ENCODE data around the gene OXSM.
A peak's percentile ranks its signal among the peaks of the same experiment; 100 is the strongest.

Gene OXSM

DNA sequence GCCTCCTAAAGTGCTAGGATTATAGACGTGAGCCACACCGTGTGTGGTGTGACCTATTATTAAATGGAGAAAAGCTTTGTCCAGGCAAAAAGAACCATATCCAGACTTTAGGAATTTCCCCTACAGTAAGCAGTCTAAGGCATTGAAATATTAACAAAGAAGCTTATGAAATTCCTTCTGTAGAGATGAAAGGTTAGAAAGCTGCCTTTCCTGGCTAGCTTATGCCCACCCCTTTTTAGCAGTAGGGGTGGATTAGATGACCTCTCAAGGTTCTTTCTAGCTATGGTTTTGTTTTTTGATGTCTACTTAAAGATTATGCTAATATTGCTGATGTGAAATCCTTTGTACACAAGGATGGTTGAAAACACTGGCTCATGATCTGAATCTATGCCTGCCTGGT is 13.9 kb downstream of the OXSM start:
- H3K27ac ChIP-seq (ENCODE audit: low read depth, low read length, severe bottlenecking) = no peak overlapping the region
- H3K4me1 ChIP-seq (ENCODE audit: control insufficient read depth, insufficient read depth, low read length, poor library complexity, severe bottlenecking) = no peaks in the 10 kb centered on the region
- no peak overlapping the region for H3K4me3 ChIP-seq (ENCODE audit: extremely low read depth, insufficient read depth, low read length, poor library complexity, severe bottlenecking)
- H3K9me3 ChIP-seq (ENCODE audit: control insufficient read depth, low read length) = no peaks in the 10 kb centered on the region
- WGBS, 2 experiments (ENCODE audit: insufficient coverage in 2 of 2) = no CpG with 5 or more reads among the region's 2 CpGs
- no peaks in the 10 kb centered on the region for H3K36me3 ChIP-seq (ENCODE audit: control insufficient read depth, insufficient read depth, low read length)

DNA sequence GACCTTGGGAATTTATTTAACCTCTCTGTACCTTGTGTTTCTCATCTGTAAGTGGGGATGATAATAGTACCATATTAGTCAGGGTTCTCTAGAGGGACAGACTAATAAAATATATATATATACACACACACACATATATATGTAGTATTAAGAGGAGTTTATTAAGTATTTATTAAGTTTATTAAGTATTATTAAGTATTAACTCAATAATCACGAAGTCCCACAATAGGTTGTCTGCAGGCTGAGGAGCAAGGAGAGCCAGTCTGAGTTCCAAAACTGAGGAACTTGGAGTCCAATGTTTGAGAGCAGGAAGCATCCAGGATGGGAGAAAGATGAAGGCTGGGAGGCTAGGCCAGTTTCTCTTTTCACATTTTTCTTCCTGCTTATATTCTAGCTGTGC is 14.8 kb downstream of the OXSM start:
- H3K4me3 ChIP-seq (ENCODE audit: extremely low read depth, insufficient read depth, low read length, poor library complexity, severe bottlenecking) = no peak overlapping the region
- H3K27ac ChIP-seq (ENCODE audit: low read depth, low read length, severe bottlenecking) = no peak overlapping the region
- no peaks in the 10 kb centered on the region for H3K9me3 ChIP-seq (ENCODE audit: control insufficient read depth, low read length)
- WGBS, 2 experiments (ENCODE audit: insufficient coverage in 2 of 2) = 83% methylated on average over 1 of the region's 1 CpG; no CpG with 5 or more reads in 1 of the 2 experiments
- H3K36me3 ChIP-seq (ENCODE audit: control insufficient read depth, insufficient read depth, low read length) = no peaks in the 10 kb centered on the region
- no peaks in the 10 kb centered on the region for H3K4me1 ChIP-seq (ENCODE audit: control insufficient read depth, insufficient read depth, low read length, poor library complexity, severe bottlenecking)

DNA sequence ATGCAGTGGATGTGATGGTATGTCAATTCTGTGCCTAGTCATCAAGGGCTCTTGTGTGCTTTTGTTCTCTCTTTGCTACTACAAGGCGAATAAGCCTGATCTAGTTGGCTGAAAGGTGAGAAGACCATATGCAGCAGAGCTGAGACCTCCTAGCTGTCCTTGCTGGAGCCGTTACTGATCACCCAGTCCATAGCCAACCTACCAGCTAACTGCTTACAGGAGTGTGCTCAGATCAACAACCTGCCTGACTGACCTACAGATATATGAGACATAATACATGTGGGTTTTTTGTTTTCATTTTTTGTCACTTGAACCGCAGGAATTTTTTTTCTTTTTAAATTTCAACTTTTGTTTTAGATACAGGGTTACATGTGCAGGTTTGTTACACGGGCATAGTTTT is 22.8 kb downstream of the OXSM start:
- Histone ChIP-seq H3K4me3 (ENCODE audit: extremely low read depth, insufficient read depth, low read length, poor library complexity, severe bottlenecking) (no peak overlapping the region), H3K36me3 (ENCODE audit: control insufficient read depth, insufficient read depth, low read length) (no peaks in the 10 kb centered on the region), H3K27ac (ENCODE audit: low read depth, low read length, severe bottlenecking) (no peak overlapping the region), H3K4me1 (ENCODE audit: control insufficient read depth, insufficient read depth, low read length, poor library complexity, severe bottlenecking) (no peaks in the 10 kb centered on the region), H3K9me3 (ENCODE audit: control insufficient read depth, low read length) (peaks cover 4% of the 10 kb centered on the region)
- WGBS, 2 experiments (ENCODE audit: insufficient coverage in 2 of 2) = 86% methylated on average over 2 of the region's 4 CpGs; no CpG with 5 or more reads in 1 of the 2 experiments

DNA sequence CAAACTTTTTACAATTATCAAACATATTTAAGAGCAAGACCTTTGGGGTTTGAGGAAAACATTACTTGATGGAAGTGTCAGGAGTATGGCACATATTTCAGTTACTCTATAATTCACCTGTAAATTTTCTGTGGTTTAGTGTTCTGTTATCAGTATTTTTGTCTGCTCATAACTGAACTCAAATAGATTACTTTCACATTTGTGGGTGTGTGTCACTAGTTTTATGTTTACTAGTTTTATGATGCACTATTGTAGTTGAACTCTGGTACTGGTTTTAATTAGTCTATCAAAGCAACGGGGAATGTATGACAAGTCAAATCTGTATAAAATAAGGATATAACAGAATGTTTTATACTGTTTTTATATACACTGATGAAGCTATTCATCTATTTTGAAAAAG is 27.2 kb downstream of the OXSM start:
- no CpG with 5 or more reads among the region's 1 CpG for WGBS, 2 experiments (ENCODE audit: insufficient coverage in 2 of 2)
- Histone ChIP-seq H3K9me3 (ENCODE audit: control insufficient read depth, low read length) (peaks cover 4% of the 10 kb centered on the region), H3K4me1 (ENCODE audit: control insufficient read depth, insufficient read depth, low read length, poor library complexity, severe bottlenecking) (no peaks in the 10 kb centered on the region), H3K36me3 (ENCODE audit: control insufficient read depth, insufficient read depth, low read length) (no peaks in the 10 kb centered on the region), H3K27ac (ENCODE audit: low read depth, low read length, severe bottlenecking) (no peak overlapping the region), H3K4me3 (ENCODE audit: extremely low read depth, insufficient read depth, low read length, poor library complexity, severe bottlenecking) (no peak overlapping the region)

DNA sequence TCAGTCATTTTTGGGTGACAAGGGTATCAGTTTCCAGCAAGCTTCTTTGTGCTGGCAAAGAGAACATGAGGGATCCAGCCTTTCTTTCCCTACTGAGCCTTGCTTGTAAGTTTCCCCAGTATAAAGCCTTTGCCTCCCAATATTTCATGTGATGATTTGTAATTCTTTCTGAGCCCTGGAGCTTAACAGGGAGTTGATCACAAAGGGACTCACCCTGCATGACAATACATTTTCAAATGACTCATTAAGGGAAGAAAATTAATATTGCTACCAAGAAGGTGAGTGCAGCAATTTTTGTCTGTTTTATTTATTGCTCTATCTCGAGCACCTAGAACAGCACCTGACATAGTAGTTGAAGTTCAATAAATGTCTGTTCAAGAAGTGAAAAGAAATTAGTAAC is 27.7 kb downstream of the OXSM start:
- peaks cover 4% of the 10 kb centered on the region for H3K9me3 ChIP-seq (ENCODE audit: control insufficient read depth, low read length)
- no peak overlapping the region for H3K4me3 ChIP-seq (ENCODE audit: extremely low read depth, insufficient read depth, low read length, poor library complexity, severe bottlenecking)
- no peaks in the 10 kb centered on the region for H3K36me3 ChIP-seq (ENCODE audit: control insufficient read depth, insufficient read depth, low read length)
- no peak overlapping the region for H3K27ac ChIP-seq (ENCODE audit: low read depth, low read length, severe bottlenecking)
- WGBS, 2 experiments (ENCODE audit: insufficient coverage in 2 of 2) = 100% methylated on average over 1 of the region's 1 CpG; no CpG with 5 or more reads in 1 of the 2 experiments
- no peaks in the 10 kb centered on the region for H3K4me1 ChIP-seq (ENCODE audit: control insufficient read depth, insufficient read depth, low read length, poor library complexity, severe bottlenecking)

DNA sequence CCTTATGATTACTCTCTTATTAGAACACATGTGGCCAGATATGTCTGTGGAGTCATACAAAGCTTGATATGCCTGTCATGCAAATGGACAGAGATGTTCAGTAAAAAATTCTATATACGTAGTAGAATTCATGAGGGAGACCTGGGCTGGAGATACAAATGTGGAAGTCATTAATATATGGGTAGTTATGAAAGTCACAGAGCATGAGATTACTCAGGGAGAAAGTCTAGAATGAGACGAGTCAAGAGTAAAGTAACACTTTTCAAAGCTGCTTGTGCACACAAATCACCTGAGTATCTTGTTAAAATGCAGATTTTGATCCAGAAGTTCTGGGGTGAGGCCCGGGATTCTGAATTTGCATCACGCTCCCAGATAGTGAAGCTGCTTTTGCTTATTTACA is 28.4 kb downstream of the OXSM start:
- Histone ChIP-seq H3K36me3 (ENCODE audit: control insufficient read depth, insufficient read depth, low read length) (no peaks in the 10 kb centered on the region), H3K9me3 (ENCODE audit: control insufficient read depth, low read length) (peaks cover 4% of the 10 kb centered on the region), H3K27ac (ENCODE audit: low read depth, low read length, severe bottlenecking) (no peak overlapping the region), H3K4me1 (ENCODE audit: control insufficient read depth, insufficient read depth, low read length, poor library complexity, severe bottlenecking) (no peaks in the 10 kb centered on the region), H3K4me3 (ENCODE audit: extremely low read depth, insufficient read depth, low read length, poor library complexity, severe bottlenecking) (no peak overlapping the region)
- 88 to 95% methylated on average over 2 to 4 of the region's 4 CpGs for WGBS, 2 experiments (ENCODE audit: insufficient coverage in 2 of 2)

DNA sequence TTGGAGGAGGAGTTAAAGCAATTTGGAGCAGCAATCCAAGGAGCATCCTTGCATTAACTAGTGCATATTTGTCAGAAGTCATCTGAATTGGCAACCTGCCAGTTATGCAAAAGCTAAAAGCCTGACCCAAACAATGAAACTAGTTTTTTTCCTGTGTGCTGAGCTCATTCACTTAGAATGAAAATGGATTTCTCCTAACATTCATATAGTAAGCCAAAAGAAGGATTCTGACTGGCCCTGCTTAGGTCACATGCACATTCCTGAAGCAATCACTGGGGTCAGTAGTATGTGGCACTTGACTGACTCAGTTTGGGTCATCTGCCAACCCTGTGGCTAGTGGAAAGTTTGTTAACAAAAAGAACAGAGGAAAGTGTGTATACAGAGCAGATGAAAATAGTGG is 30.5 kb downstream of the OXSM start:
- H3K4me1 ChIP-seq (ENCODE audit: control insufficient read depth, insufficient read depth, low read length, poor library complexity, severe bottlenecking) = no peaks in the 10 kb centered on the region
- H3K27ac ChIP-seq (ENCODE audit: low read depth, low read length, severe bottlenecking) = peak overlapping the region; percentile 33
- H3K4me3 ChIP-seq (ENCODE audit: extremely low read depth, insufficient read depth, low read length, poor library complexity, severe bottlenecking) = no peak overlapping the region
- peaks cover 4% of the 10 kb centered on the region for H3K9me3 ChIP-seq (ENCODE audit: control insufficient read depth, low read length)
- H3K36me3 ChIP-seq (ENCODE audit: control insufficient read depth, insufficient read depth, low read length) = no peaks in the 10 kb centered on the region

DNA sequence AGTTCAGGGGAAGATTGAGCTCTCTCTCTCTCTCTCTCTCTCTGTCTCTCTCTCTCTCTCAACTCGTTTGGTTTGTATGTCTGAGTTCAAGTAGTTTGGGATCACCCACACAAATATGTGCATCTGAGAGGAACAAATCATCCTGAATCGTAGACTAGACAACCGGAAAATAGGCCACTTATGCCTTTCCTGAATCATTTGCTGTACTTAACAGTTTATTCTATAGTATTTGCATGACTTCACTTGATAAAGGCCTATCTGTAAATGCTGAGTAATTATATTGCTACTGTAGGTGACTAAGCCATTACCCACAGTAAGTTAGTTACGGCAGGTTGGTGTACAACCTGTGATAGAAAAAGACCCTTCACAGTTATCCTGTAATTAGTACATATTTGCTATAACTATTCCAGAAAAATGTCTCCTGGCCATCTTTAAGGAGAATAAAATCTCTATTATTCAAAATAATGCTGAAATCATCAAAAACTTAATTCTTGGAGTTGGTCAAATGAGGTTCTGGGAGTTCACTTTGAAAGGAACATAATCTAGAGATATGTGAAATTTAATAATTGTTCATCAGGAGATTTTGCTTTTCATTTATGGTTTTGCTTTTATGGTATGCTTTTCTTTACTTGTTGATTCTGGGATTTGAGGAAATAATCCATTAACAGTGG is 31.1 kb downstream of the OXSM start:
- Histone ChIP-seq H3K9me3 (ENCODE audit: control insufficient read depth, low read length) (peaks cover 3% of the 10 kb centered on the region), H3K4me3 (ENCODE audit: extremely low read depth, insufficient read depth, low read length, poor library complexity, severe bottlenecking) (no peak overlapping the region), H3K36me3 (ENCODE audit: control insufficient read depth, insufficient read depth, low read length) (no peaks in the 10 kb centered on the region), H3K27ac (ENCODE audit: low read depth, low read length, severe bottlenecking) (peak overlapping the region; percentile 33), H3K4me1 (ENCODE audit: control insufficient read depth, insufficient read depth, low read length, poor library complexity, severe bottlenecking) (no peaks in the 10 kb centered on the region)
- no CpG with 5 or more reads among the region's 4 CpGs for WGBS, 2 experiments (ENCODE audit: insufficient coverage in 2 of 2)

DNA sequence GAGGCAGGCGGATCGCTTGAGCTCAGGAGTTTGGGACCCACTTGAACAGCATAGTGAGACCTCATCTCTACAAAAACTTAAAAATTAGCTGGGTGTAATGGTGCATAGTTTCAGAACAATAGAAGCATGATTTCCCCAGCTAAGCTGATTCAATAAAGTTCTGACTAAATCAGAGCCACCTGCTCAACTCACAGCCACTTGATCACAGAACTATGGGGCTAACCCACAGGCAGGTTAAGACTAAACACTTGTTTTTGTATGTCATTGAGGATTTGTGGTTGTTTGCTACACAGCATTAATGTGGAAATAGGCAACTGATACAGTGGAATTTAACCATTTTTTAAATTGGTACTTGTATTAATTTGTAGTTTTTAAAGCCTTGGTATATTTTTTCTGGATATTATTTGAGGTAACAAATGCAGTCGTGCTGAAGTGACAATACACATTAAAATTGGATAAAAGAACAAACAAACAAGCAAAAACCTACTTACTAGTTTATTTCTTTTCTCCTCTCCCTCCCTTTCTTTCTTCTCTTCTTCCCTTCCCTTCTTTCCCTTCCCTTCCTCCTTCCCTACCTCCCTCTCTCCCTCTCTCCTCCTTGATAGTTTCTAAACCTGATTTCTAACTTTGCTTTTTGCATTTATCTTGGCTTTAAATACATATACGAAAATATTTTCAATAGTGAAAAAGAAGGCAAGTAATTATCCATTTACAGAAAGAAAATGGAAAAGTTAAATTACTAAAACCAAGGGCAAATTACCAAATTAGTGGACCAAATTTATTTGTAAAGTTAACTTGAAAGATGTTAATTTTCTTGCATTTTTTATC is 32.1 kb downstream of the OXSM start:
- Histone ChIP-seq H3K27ac (ENCODE audit: low read depth, low read length, severe bottlenecking) (no peak overlapping the region), H3K4me3 (ENCODE audit: extremely low read depth, insufficient read depth, low read length, poor library complexity, severe bottlenecking) (no peak overlapping the region), H3K4me1 (ENCODE audit: control insufficient read depth, insufficient read depth, low read length, poor library complexity, severe bottlenecking) (no peaks in the 10 kb centered on the region), H3K9me3 (ENCODE audit: control insufficient read depth, low read length) (no peaks in the 10 kb centered on the region), H3K36me3 (ENCODE audit: control insufficient read depth, insufficient read depth, low read length) (no peaks in the 10 kb centered on the region)
- WGBS, 2 experiments (ENCODE audit: insufficient coverage in 2 of 2) = 93 to 100% methylated on average over 2 of the region's 4 CpGs

DNA sequence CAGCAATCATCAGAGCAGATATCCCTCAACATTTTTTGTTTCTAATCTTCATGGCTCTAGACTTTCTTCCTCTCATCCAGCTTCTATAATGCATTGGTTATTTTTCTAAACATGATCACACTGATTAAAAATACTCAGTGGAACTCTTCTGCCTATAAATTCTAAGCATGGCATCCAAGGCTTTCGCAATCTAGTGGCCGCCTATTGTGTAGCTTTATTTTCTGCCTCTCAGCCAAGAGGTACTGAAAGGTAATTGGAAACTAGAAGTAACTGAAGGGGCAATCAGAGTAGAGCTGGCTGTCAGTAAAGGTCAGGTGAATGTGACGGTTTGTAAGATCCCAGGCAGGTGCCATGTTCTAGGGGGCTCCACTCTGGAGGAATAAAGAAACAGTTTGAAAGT is 33.4 kb downstream of the OXSM start:
- H3K27ac ChIP-seq (ENCODE audit: low read depth, low read length, severe bottlenecking) = no peak overlapping the region
- no peaks in the 10 kb centered on the region for H3K4me1 ChIP-seq (ENCODE audit: control insufficient read depth, insufficient read depth, low read length, poor library complexity, severe bottlenecking)
- no peak overlapping the region for H3K4me3 ChIP-seq (ENCODE audit: extremely low read depth, insufficient read depth, low read length, poor library complexity, severe bottlenecking)
- no peaks in the 10 kb centered on the region for H3K9me3 ChIP-seq (ENCODE audit: control insufficient read depth, low read length)
- H3K36me3 ChIP-seq (ENCODE audit: control insufficient read depth, insufficient read depth, low read length) = no peaks in the 10 kb centered on the region
- 90 to 94% methylated on average over 3 of the region's 3 CpGs for WGBS, 2 experiments (ENCODE audit: insufficient coverage in 2 of 2)

DNA sequence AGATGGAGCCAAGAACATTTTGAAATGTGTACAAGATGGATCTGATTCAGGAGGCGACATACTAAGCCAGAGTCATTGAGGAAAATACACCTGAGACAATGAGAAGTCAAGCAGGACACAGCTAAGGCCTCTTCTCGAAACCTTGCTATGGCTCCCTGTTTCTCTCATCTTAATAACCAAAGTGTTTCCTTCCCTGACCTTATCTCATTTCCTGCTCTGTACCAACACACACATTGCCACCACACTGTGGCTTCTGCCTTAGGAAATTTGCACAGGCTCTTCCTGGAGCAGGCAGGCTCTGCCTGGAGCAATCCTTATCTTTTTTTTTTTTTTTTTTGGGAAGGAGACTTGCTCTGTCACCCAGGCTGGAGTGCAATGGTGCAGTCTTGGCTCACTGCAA is 36.6 kb downstream of the OXSM start:
- no peaks in the 10 kb centered on the region for H3K36me3 ChIP-seq (ENCODE audit: control insufficient read depth, insufficient read depth, low read length)
- H3K27ac ChIP-seq (ENCODE audit: low read depth, low read length, severe bottlenecking) = no peak overlapping the region
- H3K9me3 ChIP-seq (ENCODE audit: control insufficient read depth, low read length) = no peaks in the 10 kb centered on the region
- 95 to 96% methylated on average over 2 of the region's 2 CpGs for WGBS, 2 experiments (ENCODE audit: insufficient coverage in 2 of 2)
- H3K4me3 ChIP-seq (ENCODE audit: extremely low read depth, insufficient read depth, low read length, poor library complexity, severe bottlenecking) = no peak overlapping the region
- no peaks in the 10 kb centered on the region for H3K4me1 ChIP-seq (ENCODE audit: control insufficient read depth, insufficient read depth, low read length, poor library complexity, severe bottlenecking)
